ENCODE results near the gene BIRC2.

GRCh38 chr11:102319544-102319943 lies 27.5 kb upstream of the BIRC2 start:
- TF ChIP-seq CTCF (IDR thresholded peaks at IDR 0.05; ENCODE audit: low read depth, low read length, poor library complexity, severe bottlenecking) (no peak), EZH2phosphoT487 (IDR thresholded peaks at IDR 0.05; ENCODE audit: borderline replicate concordance, low read length) (no peak)
